HEK293 (cell line): Measurements from ENCODE around the gene PHACTR1.

ENCODE experiments used
- ZNF747 ChIP-seq: fragments of 450-650 bp; formaldehyde crosslinking; IDR thresholded peaks from 2 replicates; pipeline ENCODE4 v1.5.1; 2016; ENCODE audit warnings: missing biosample characterization, missing genetic modification characterization
- ZNF830 ChIP-seq: fragments of 450-650 bp; IDR thresholded peaks from 2 replicates; pipeline ENCODE4 v1.5.0; 2018; ENCODE audit warnings: missing biosample characterization, missing genetic modification characterization, low read depth, mild to moderate bottlenecking, moderate library complexity
- TF ChIP-seq, protein P1 (sequence below): fragments of 450-650 bp; formaldehyde crosslinking; IDR thresholded peaks from 2 replicates; pipeline ENCODE4 v1.5.1; 2016; ENCODE audit warnings: missing biosample characterization, missing genetic modification characterization
- TF ChIP-seq, protein P2 (sequence below): fragments of 450-650 bp; formaldehyde crosslinking; optimal IDR thresholded peaks from 2 replicates; pipeline ENCODE3; 2016; ENCODE audit warnings: missing biosample characterization, mild to moderate bottlenecking, missing genetic modification characterization
- TF ChIP-seq, protein P3 (sequence below): fragments of 450-650 bp; formaldehyde crosslinking; IDR thresholded peaks from 2 replicates; pipeline ENCODE4 v1.5.1; 2016; ENCODE audit warnings: missing biosample characterization, missing genetic modification characterization

DNA sequence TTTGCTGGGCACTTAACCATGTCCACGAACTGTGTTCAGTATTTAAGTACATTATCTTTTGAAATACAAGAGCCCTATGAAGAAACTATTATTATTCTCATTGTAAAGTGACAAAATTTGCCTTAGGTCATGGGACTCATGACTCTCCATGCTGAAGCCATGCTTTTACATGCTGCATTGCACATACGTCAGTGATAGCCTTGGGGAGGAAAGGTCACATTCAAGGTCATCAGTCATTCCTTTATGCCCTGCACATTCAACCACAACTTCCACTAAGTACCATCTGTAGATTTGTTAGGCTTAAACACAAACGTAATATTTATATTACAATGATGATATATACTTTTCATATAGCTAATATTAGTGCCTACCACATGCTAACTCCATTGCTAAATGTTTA, 319.0 kb downstream of the PHACTR1 start:
- TF ChIP-seq ZNF830 (tag by site-specific recombination) (no peak), ZNF747 (tag by site-specific recombination) (no peak)
- TF ChIP-seq, protein P1, sequence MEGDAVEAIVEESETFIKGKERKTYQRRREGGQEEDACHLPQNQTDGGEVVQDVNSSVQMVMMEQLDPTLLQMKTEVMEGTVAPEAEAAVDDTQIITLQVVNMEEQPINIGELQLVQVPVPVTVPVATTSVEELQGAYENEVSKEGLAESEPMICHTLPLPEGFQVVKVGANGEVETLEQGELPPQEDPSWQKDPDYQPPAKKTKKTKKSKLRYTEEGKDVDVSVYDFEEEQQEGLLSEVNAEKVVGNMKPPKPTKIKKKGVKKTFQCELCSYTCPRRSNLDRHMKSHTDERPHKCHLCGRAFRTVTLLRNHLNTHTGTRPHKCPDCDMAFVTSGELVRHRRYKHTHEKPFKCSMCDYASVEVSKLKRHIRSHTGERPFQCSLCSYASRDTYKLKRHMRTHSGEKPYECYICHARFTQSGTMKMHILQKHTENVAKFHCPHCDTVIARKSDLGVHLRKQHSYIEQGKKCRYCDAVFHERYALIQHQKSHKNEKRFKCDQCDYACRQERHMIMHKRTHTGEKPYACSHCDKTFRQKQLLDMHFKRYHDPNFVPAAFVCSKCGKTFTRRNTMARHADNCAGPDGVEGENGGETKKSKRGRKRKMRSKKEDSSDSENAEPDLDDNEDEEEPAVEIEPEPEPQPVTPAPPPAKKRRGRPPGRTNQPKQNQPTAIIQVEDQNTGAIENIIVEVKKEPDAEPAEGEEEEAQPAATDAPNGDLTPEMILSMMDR (tag by site-specific recombination), result no peak
- TF ChIP-seq, protein P2, sequence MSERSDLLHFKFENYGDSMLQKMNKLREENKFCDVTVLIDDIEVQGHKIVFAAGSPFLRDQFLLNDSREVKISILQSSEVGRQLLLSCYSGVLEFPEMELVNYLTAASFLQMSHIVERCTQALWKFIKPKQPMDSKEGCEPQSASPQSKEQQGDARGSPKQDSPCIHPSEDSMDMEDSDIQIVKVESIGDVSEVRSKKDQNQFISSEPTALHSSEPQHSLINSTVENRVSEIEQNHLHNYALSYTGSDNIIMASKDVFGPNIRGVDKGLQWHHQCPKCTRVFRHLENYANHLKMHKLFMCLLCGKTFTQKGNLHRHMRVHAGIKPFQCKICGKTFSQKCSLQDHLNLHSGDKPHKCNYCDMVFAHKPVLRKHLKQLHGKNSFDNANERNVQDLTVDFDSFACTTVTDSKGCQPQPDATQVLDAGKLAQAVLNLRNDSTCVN (tag by site-specific recombination), result no peak
- TF ChIP-seq, protein P3, sequence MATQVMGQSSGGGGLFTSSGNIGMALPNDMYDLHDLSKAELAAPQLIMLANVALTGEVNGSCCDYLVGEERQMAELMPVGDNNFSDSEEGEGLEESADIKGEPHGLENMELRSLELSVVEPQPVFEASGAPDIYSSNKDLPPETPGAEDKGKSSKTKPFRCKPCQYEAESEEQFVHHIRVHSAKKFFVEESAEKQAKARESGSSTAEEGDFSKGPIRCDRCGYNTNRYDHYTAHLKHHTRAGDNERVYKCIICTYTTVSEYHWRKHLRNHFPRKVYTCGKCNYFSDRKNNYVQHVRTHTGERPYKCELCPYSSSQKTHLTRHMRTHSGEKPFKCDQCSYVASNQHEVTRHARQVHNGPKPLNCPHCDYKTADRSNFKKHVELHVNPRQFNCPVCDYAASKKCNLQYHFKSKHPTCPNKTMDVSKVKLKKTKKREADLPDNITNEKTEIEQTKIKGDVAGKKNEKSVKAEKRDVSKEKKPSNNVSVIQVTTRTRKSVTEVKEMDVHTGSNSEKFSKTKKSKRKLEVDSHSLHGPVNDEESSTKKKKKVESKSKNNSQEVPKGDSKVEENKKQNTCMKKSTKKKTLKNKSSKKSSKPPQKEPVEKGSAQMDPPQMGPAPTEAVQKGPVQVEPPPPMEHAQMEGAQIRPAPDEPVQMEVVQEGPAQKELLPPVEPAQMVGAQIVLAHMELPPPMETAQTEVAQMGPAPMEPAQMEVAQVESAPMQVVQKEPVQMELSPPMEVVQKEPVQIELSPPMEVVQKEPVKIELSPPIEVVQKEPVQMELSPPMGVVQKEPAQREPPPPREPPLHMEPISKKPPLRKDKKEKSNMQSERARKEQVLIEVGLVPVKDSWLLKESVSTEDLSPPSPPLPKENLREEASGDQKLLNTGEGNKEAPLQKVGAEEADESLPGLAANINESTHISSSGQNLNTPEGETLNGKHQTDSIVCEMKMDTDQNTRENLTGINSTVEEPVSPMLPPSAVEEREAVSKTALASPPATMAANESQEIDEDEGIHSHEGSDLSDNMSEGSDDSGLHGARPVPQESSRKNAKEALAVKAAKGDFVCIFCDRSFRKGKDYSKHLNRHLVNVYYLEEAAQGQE (tag by site-specific recombination), result no peak
